HepG2 (cell line): ENCODE data around the gene FKBP10. TPM values are rescaled to one million over a fixed set of nuclear protein-coding genes. Genes with fewer than 3 reads are reported as not detected.

Experiments
- ELK4 ChIP-seq: sonication (generic); formaldehyde crosslinking; IDR thresholded peaks from 2 replicates; pipeline ENCODE4 v1.9.0; 2021; ENCODE audit warnings: missing genetic modification reagents, borderline replicate concordance
- MAF1 ChIP-seq: sonication (generic); formaldehyde crosslinking; IDR thresholded peaks from 2 replicates; pipeline ENCODE4 v1.5.0; 2020; ENCODE audit warnings: missing genetic modification reagents, borderline replicate concordance
- MED1 ChIP-seq: sonication (generic); formaldehyde crosslinking; IDR thresholded peaks from 2 replicates; pipeline ENCODE4 v1.4.0; 2020; ENCODE audit warnings: missing genetic modification reagents
- NFAT5 ChIP-seq: sonication (generic); formaldehyde crosslinking; IDR thresholded peaks from 2 replicates; pipeline ENCODE4 v1.4.0; 2020; ENCODE audit warnings: missing genetic modification reagents
- NFRKB ChIP-seq: fragments of 450-650 bp; IDR thresholded peaks from 2 replicates; pipeline ENCODE4 v1.6.1; 2017
- NR0B2 ChIP-seq: sonication (generic); formaldehyde crosslinking; IDR thresholded peaks from 2 replicates; pipeline ENCODE4 v1.4.0; 2020; ENCODE audit warnings: mild to moderate bottlenecking, missing genetic modification reagents
- POLR2G ChIP-seq: fragments of 200-400 bp; formaldehyde crosslinking; IDR thresholded peaks from 2 replicates; pipeline ENCODE4 v1.6.1; 2018; ENCODE audit warnings: mild to moderate bottlenecking, low read depth, low read length, moderate library complexity
- PTBP1 ChIP-seq: fragments of 200-400 bp; formaldehyde crosslinking; IDR thresholded peaks from 2 replicates; pipeline ENCODE4 v1.6.1; 2018; ENCODE audit warnings: low read length, low read depth; ENCODE audit not compliant: poor library complexity, severe bottlenecking
- RFX3 ChIP-seq: IDR thresholded peaks from 2 replicates; pipeline ENCODE4 v1.6.1; 2016; ENCODE audit warnings: missing biosample characterization, missing genetic modification reagents
- SNAPC5 ChIP-seq: sonication (generic); formaldehyde crosslinking; IDR thresholded peaks from 2 replicates; pipeline ENCODE4 v1.8.1; 2023; ENCODE audit warnings: mild to moderate bottlenecking, missing genetic modification reagents, borderline replicate concordance
- SPEN ChIP-seq: sonication (generic); formaldehyde crosslinking; IDR thresholded peaks from 2 replicates; pipeline ENCODE4 v1.5.1; 2020; ENCODE audit warnings: low read depth, mild to moderate bottlenecking, missing genetic modification reagents
- TAF1 ChIP-seq: sonication (generic); formaldehyde crosslinking; IDR thresholded peaks from 2 replicates; pipeline ENCODE4 v1.4.0; 2020; ENCODE audit warnings: missing genetic modification reagents
- TFDP1 ChIP-seq: IDR thresholded peaks from 2 replicates; pipeline ENCODE4 v1.6.1; 2016; ENCODE audit warnings: missing compliant biosample characterization, missing genetic modification reagents, borderline replicate concordance
- ZBTB10 ChIP-seq: sonication (generic); formaldehyde crosslinking; IDR thresholded peaks from 2 replicates; pipeline ENCODE4 v1.4.0; 2020; ENCODE audit warnings: missing genetic modification reagents, borderline replicate concordance
- ZBTB21 ChIP-seq: sonication (generic); formaldehyde crosslinking; IDR thresholded peaks from 2 replicates; pipeline ENCODE4 v1.4.0; 2020; ENCODE audit warnings: missing genetic modification reagents
- ZNF121 ChIP-seq: sonication (generic); formaldehyde crosslinking; IDR thresholded peaks from 2 replicates; pipeline ENCODE4 v1.5.0; 2020; ENCODE audit warnings: mild to moderate bottlenecking, missing genetic modification reagents
- ZNF616 ChIP-seq: sonication (generic); formaldehyde crosslinking; IDR thresholded peaks from 2 replicates; pipeline ENCODE4 v1.5.0; 2020; ENCODE audit warnings: low read depth, mild to moderate bottlenecking, missing genetic modification reagents
- polyA plus RNA-seq, 8 experiments: library from polyadenylated mRNA; depleted of rRNA in 3 of 8; stranded (reverse) in 7 of 8; unstranded in 1 of 8; fragments of >200 nt; fragmentation: Illumina TruSeq in 4 of 8; extraction: Trizol in 4 of 8; gene quantifications; 2 replicates each; pipeline versions ENCODE4 v1.2.1 to v1.2.3, GENCODE V29; 2011 to 2016; ENCODE audit warnings: low read depth in 4 of 8, missing spikeins in 1 of 8, mixed read lengths in 1 of 8; ENCODE audit not compliant: insufficient read depth in 1 of 8
- total RNA-seq, 5 experiments: library from RNA; depleted of rRNA; stranded (reverse); fragments of >200 nt; fragmentation: Illumina TruSeq; extraction: Trizol; gene quantifications; 2 replicates each; pipeline ENCODE4 v1.2.3, GENCODE V29; 2016; ENCODE audit warnings: low read depth in 1 of 5

The FKBP10 gene
- total and polyA plus RNA-seq, 2 of the 13 experiments (the other 11 are each of a cell fraction or from before 2014, with no cell fraction given): 149 to 573 TPM

- TF ChIP-seq ZBTB10: 0 out of 2 replicates have a peak, but pooled peaks have one; percentile 31
- TF ChIP-seq NR0B2: peak; percentile 86
- no peak; the same call in 1 of the 2 replicates for TF ChIP-seq TFDP1 (CRISPR knock-in tag)
- peak; percentile 79 for TF ChIP-seq POLR2G
- no peak for TF ChIP-seq ZBTB21 (CRISPR knock-in tag)
- no peak for TF ChIP-seq PTBP1
- no peak for TF ChIP-seq NFAT5 (CRISPR knock-in tag)
- no peak for TF ChIP-seq NFRKB
- peak; percentile 76 for TF ChIP-seq SPEN
- TF ChIP-seq RFX3 (CRISPR knock-in tag): no peak
- TF ChIP-seq MED1 (CRISPR knock-in tag): peak; percentile 4; the same call in 1 of the 2 replicates
- TF ChIP-seq SNAPC5 (CRISPR knock-in tag): no peak
- TF ChIP-seq TAF1 (CRISPR knock-in tag): peak; percentile 77; the same call in 1 of the 2 replicates
- no peak; the same call in 1 of the 2 replicates for TF ChIP-seq MAF1 (CRISPR knock-in tag)
- TF ChIP-seq ZNF616 (CRISPR knock-in tag): peak; percentile 65; the same call in 1 of the 2 replicates
- TF ChIP-seq ZNF121 (CRISPR knock-in tag): 0 out of 2 replicates have a peak, but pooled peaks have one; percentile 49
- 0 out of 2 replicates have a peak, but pooled peaks have one; percentile 22 for TF ChIP-seq ELK4 (CRISPR knock-in tag)
Observed at GRCh38 chr17:41835800-41836549, 23.2 kb downstream of the FKBP10 start, which contains the start of gene NT5C3B (continued).
